Duodenal mucosa (tissue), 2 donors: ENCODE measurements around the gene DMGDH.
"Not testable (repeated sequence)": the region's sequence is repeated elsewhere in the genome, so short reads cannot be mapped to it uniquely, and the experiment has no call there.

Source experiments
- H3K27ac ChIP-seq: one replicate; pipeline ENCODE4 v1.7.0; 2013; ENCODE audit warnings: low read depth, low read length
- H3K27me3 ChIP-seq, 2 donors: one replicate each; pipeline ENCODE4 v1.7.0; 2013; ENCODE audit warnings: low read length in 2 of 2, control low read depth in 1 of 2; ENCODE audit not compliant: insufficient read depth in 2 of 2, control insufficient read depth in 1 of 2
- H3K36me3 ChIP-seq, 2 donors: one replicate each; pipeline ENCODE4 v1.7.0; 2013; ENCODE audit warnings: low read length in 2 of 2, control low read depth in 1 of 2; ENCODE audit not compliant: insufficient read depth in 2 of 2, control insufficient read depth in 1 of 2
- H3K4me1 ChIP-seq, 2 donors: one replicate each; pipeline ENCODE4 v1.7.0; 2013; ENCODE audit warnings: low read length in 2 of 2, control low read depth in 1 of 2; ENCODE audit not compliant: insufficient read depth in 2 of 2, control insufficient read depth in 1 of 2
- H3K4me3 ChIP-seq, 2 donors: one replicate each; pipeline ENCODE4 v1.7.0; 2013; ENCODE audit warnings: low read length in 2 of 2, low read depth in 1 of 2
- H3K9ac ChIP-seq, 2 donors: one replicate each; pipeline ENCODE4 v1.7.0; 2013; ENCODE audit warnings: low read length in 2 of 2, low read depth in 1 of 2
- H3K9me3 ChIP-seq, 2 donors: one replicate each; pipeline ENCODE4 v1.7.0; 2013; ENCODE audit warnings: low read length in 2 of 2, control low read depth in 1 of 2; ENCODE audit not compliant: control insufficient read depth in 1 of 2

The DMGDH gene

GRCh38 chr5:78983194-78983593 lies 86.3 kb downstream of the DMGDH start:
- H3K9ac ChIP-seq = peak overlapping the region in 1 of 2 donors; percentile 73
- H3K4me1 ChIP-seq = peaks cover 14 to 24% of the 10 kb centered on the region in 2 donors
- not testable (repeated sequence) for H3K27me3 ChIP-seq, H3K27ac ChIP-seq, H3K9me3 ChIP-seq, H3K36me3 ChIP-seq
- H3K4me3 ChIP-seq = peak overlapping the region; percentile 84 to 89

GRCh38 chr5:78979909-78980308 lies 89.6 kb downstream of the DMGDH start:
- Histone ChIP-seq H3K4me1 (peaks cover 8 to 18% of the 10 kb centered on the region in 2 donors), H3K27ac (no peak overlapping the region), H3K9ac (no peak overlapping the region), H3K9me3 (no peaks in the 10 kb centered on the region), H3K36me3 (no peaks in the 10 kb centered on the region), H3K4me3 (no peak overlapping the region), H3K27me3 (no peaks in the 10 kb centered on the region)

DNA sequence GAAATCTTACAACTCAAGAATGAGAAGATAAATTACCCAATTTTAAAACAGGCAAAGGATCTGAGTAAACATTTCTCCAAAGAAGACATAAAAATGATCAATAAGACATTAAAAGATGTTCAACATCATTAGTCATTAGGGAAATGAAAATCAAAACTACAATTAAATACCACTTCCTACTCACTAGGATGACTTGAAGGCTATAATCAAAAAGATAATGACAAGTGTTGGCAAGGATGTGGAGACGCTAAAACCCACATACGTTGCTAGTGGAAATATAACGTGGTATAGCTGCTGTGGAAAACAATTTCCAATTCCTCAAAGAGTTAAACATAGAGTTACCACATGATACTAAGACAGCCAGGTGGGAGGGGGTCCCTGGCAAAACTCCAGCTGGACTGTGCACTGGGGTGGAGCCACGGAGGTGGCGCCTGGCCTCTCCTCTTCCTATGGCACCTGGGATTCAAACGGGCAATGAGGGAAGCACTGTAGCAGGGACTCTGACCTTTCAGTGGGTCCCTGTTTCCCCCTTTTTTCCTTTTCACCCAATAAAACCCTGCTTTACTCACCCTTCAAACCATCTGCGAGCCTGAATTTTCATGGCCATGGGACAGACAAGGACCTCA lies 90.2 kb downstream of the DMGDH start:
- Histone ChIP-seq H3K9me3 (no peaks in the 10 kb centered on the region), H3K27ac (no peak overlapping the region), H3K4me1 (peaks cover 8 to 23% of the 10 kb centered on the region in 2 donors), H3K9ac (no peak overlapping the region), H3K36me3 (no peaks in the 10 kb centered on the region), H3K27me3 (no peaks in the 10 kb centered on the region), H3K4me3 (no peak overlapping the region)

DNA sequence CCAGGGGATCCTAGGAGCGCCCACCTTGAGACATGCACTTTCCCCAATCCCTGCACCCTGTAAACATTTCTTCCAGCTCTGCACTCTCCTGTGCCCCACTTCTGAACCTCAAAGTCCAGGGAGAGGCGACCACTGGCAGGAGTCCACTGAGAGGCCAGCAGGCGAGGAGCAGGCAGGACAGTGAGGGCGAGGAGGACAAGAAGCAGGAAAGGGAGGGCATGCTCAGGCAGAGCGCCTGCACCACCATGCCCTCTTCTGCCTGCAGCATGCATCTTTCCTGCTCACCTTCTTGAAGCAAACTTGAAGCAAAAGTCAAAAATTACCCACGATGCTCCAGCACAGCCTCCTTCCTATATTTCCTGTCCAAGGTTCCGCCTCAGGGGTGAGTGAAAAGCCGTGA lies 94.4 kb downstream of the DMGDH start:
- Histone ChIP-seq H3K36me3 (no peaks in the 10 kb centered on the region), H3K4me1 (peaks cover 21 to 32% of the 10 kb centered on the region in 2 donors), H3K27me3 (no peaks in the 10 kb centered on the region), H3K27ac (no peak overlapping the region), H3K9ac (no peak overlapping the region), H3K4me3 (no peak overlapping the region), H3K9me3 (no peaks in the 10 kb centered on the region)

GRCh38 chr5:78974601-78975000 lies 94.9 kb downstream of the DMGDH start:
- Histone ChIP-seq H3K4me1 (peaks cover 21 to 31% of the 10 kb centered on the region in 2 donors), H3K9ac (no peak overlapping the region), H3K27ac (no peak overlapping the region)

DNA sequence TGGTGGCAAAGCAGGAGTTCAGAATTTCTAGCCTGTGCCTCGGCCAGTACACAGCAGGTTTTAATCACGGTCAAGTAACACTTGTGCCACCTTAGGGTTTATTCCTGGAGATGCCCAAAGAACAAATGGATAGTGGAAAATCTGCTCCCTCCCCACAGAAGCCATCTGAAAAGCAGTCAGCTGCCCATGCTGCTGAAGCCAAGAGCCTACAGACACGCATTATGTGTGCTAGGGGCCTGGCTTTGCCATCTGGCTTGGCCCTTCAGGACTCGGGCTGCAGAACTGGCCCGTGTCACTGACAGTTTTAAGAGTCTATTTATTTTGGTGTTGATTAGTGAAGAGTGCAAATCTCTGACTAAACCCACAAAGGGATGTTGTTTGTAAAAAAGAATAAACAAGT lies 95.5 kb downstream of the DMGDH start:
- H3K9me3 ChIP-seq = no peaks in the 10 kb centered on the region
- no peak overlapping the region for H3K27ac ChIP-seq
- H3K36me3 ChIP-seq = no peaks in the 10 kb centered on the region
- peaks cover 21 to 31% of the 10 kb centered on the region in 2 donors for H3K4me1 ChIP-seq
- H3K9ac ChIP-seq = no peak overlapping the region
- no peak overlapping the region for H3K4me3 ChIP-seq
- H3K27me3 ChIP-seq = no peaks in the 10 kb centered on the region

More at GRCh38 chr5:78974601-78975000, 94.9 kb downstream of the DMGDH start:
- Histone ChIP-seq H3K4me3 (no peak overlapping the region), H3K36me3 (no peaks in the 10 kb centered on the region), H3K9me3 (no peaks in the 10 kb centered on the region), H3K27me3 (no peaks in the 10 kb centered on the region)

DNA sequence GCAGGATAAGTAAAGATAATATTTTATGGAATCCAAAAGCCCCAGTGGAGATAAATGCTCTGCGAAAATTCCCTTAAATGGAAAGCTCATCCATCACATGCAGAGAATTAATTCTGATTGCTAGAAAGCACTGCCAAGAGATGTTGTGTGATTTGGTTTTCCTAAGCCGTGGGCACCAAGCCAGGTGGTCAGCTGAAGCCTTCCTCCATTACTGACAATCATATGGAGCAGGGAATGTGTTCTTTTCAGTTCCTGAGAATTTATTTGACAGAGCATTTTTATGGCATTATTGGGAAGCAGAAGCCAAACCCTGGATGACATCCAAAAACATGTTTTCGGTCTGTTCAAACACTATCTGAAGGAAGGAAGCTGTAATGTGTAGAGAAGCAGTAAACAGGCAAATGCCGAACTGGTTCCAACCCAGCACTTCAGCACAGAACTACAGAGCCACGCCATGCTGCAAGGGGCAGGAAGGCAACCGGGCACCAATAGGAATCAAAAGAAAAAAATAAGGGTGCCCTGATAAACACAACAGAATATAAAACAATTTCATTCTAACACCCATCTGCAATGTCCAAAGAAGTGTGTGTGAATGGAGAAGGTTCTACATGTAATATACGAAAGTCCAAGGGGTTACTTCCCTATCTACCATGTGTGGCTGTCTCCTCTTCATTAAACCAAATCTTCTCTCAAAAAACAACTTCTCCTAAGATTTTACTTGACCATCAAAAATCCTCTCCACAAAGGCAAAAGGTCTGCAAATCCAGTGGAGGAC lies 96.6 kb downstream of the DMGDH start:
- H3K27ac ChIP-seq = peak overlapping the region; percentile 25
- no peaks in the 10 kb centered on the region for H3K27me3 ChIP-seq
- no peaks in the 10 kb centered on the region for H3K36me3 ChIP-seq
- H3K9ac ChIP-seq = peak overlapping the region in 1 of 2 donors; percentile 5
- peak overlapping the region in 1 of 2 donors; percentile 1 for H3K4me3 ChIP-seq
- peaks cover 21 to 31% of the 10 kb centered on the region in 2 donors for H3K4me1 ChIP-seq
- H3K9me3 ChIP-seq = no peaks in the 10 kb centered on the region

- Histone ChIP-seq H3K9ac (no peak overlapping the region), H3K9me3 (no peaks in the 10 kb centered on the region), H3K4me3 (no peak overlapping the region), H3K4me1 (peaks cover 21 to 31% of the 10 kb centered on the region in 2 donors), H3K36me3 (no peaks in the 10 kb centered on the region), H3K27me3 (no peaks in the 10 kb centered on the region), H3K27ac (no peak overlapping the region)
Measured at GRCh38 chr5:78971998-78972397, 97.5 kb downstream of the DMGDH start.

GRCh38 chr5:78968781-78969180 lies 100.7 kb downstream of the DMGDH start:
- no peaks in the 10 kb centered on the region for H3K9me3 ChIP-seq
- H3K4me1 ChIP-seq = peaks cover 18 to 21% of the 10 kb centered on the region in 2 donors
- no peaks in the 10 kb centered on the region for H3K36me3 ChIP-seq
- H3K4me3 ChIP-seq = no peak overlapping the region
- H3K9ac ChIP-seq = no peak overlapping the region
- H3K27me3 ChIP-seq = no peaks in the 10 kb centered on the region
- no peak overlapping the region for H3K27ac ChIP-seq

DNA sequence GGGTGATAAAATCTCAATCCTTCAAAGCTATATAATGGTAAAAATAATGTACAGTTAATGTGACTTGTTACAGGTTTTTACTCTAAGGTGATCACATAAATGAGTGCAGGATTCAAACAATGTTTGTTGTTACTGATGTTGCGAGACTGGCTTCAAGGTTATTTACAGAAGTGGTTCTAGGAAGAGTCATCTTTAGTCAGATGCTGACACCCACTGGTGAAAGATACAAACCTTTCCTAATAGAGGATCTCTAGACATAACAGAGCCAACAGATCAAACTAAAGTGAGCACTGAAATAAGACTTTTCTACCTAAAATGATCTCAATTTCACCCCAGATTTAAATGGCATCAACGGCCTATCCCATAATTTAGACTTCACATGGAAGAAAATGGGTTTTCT lies 104.6 kb downstream of the DMGDH start:
- Histone ChIP-seq H3K9me3 (no peaks in the 10 kb centered on the region), H3K4me3 (no peak overlapping the region), H3K27ac (no peak overlapping the region), H3K27me3 (no peaks in the 10 kb centered on the region), H3K4me1 (no peaks in the 10 kb centered on the region), H3K9ac (no peak overlapping the region), H3K36me3 (no peaks in the 10 kb centered on the region)
